Loucy (cell line): ENCODE data around the gene TIMM22.
"Not testable (repeated sequence)": the region's sequence is repeated elsewhere in the genome, so short reads cannot be mapped to it uniquely, and the experiment has no call there.

Experiments
- H2AFZ ChIP-seq: fragments of 200-600 bp; sonication (generic); 2 replicates; pipeline ENCODE4 v1.6.0; 2016; ENCODE audit warnings: antibody characterized with exemption, mild to moderate bottlenecking, low read length, moderate library complexity
- H3F3A ChIP-seq: fragments of 200-600 bp; 2 replicates; pipeline ENCODE4 v1.6.0; 2016; ENCODE audit warnings: antibody characterized with exemption, low read depth, mild to moderate bottlenecking
- H3K27me3 ChIP-seq: fragments of 200-600 bp; sonication (generic); 2 replicates; pipeline ENCODE4 v1.6.1; 2014; ENCODE audit warnings: low read length, mild to moderate bottlenecking; ENCODE audit not compliant: insufficient read depth, poor library complexity, severe bottlenecking
- H3K36me3 ChIP-seq: fragments of 200-600 bp; sonication (generic); 2 replicates; pipeline ENCODE4 v1.6.1; 2016; ENCODE audit warnings: low read length; ENCODE audit not compliant: insufficient read depth
- H3K4me1 ChIP-seq: fragments of 200-600 bp; sonication (generic); 2 replicates; pipeline ENCODE4 v1.5.1; 2014; ENCODE audit warnings: low read length, mild to moderate bottlenecking; ENCODE audit not compliant: insufficient read depth, poor library complexity, severe bottlenecking
- H3K4me2 ChIP-seq: fragments of 200-600 bp; sonication (generic); 2 replicates; pipeline ENCODE4 v1.6.0; 2014; ENCODE audit warnings: antibody characterized with exemption, low read length, low read depth, mild to moderate bottlenecking; ENCODE audit not compliant: poor library complexity, severe bottlenecking
- H3K4me3 ChIP-seq: fragments of 200-600 bp; sonication (generic); 2 replicates; pipeline ENCODE4 v1.5.1; 2014; ENCODE audit warnings: low read length, mild to moderate bottlenecking, mixed read lengths; ENCODE audit not compliant: poor library complexity, severe bottlenecking
- H3K79me2 ChIP-seq: fragments of 200-600 bp; sonication (generic); 2 replicates; pipeline ENCODE4 v1.6.1; 2014; ENCODE audit warnings: low read length; ENCODE audit not compliant: insufficient read depth
- H3K9ac ChIP-seq: fragments of 200-600 bp; sonication (generic); 2 replicates; pipeline ENCODE4 v1.6.0; 2014; ENCODE audit warnings: mild to moderate bottlenecking, low read depth, low read length, moderate library complexity; ENCODE audit not compliant: poor library complexity, severe bottlenecking
- H3K9me2 ChIP-seq: fragments of 200-600 bp; sonication (generic); replicated peaks from 2 replicates; pipeline ENCODE4 v1.6.1; 2016; ENCODE audit warnings: low read depth, low read length, mixed read lengths
- H3K9me3 ChIP-seq: fragments of 200-600 bp; sonication (generic); 2 replicates; pipeline ENCODE4 v1.6.1; 2014; ENCODE audit warnings: mild to moderate bottlenecking, antibody characterized with exemption, low read length, low read depth; ENCODE audit not compliant: insufficient read depth
- H4K20me1 ChIP-seq: fragments of 200-600 bp; sonication (generic); 2 replicates; pipeline ENCODE4 v1.6.0; 2014; ENCODE audit warnings: antibody characterized with exemption, low read length, mild to moderate bottlenecking; ENCODE audit not compliant: insufficient read depth, poor library complexity, severe bottlenecking
- CTCF ChIP-seq: fragments of 200-600 bp; sonication (generic); conservative IDR thresholded peaks from 2 replicates; pipeline ENCODE4 v1.5.1; 2014; ENCODE audit warnings: mild to moderate bottlenecking, antibody characterized with exemption, low read length
- EZH2phosphoT487 ChIP-seq: fragments of 200-600 bp; IDR thresholded peaks from 2 replicates; pipeline ENCODE4 v1.6.1; 2018; ENCODE audit warnings: antibody characterized with exemption, mild to moderate bottlenecking, moderate library complexity, borderline replicate concordance

Gene TIMM22

DNA sequence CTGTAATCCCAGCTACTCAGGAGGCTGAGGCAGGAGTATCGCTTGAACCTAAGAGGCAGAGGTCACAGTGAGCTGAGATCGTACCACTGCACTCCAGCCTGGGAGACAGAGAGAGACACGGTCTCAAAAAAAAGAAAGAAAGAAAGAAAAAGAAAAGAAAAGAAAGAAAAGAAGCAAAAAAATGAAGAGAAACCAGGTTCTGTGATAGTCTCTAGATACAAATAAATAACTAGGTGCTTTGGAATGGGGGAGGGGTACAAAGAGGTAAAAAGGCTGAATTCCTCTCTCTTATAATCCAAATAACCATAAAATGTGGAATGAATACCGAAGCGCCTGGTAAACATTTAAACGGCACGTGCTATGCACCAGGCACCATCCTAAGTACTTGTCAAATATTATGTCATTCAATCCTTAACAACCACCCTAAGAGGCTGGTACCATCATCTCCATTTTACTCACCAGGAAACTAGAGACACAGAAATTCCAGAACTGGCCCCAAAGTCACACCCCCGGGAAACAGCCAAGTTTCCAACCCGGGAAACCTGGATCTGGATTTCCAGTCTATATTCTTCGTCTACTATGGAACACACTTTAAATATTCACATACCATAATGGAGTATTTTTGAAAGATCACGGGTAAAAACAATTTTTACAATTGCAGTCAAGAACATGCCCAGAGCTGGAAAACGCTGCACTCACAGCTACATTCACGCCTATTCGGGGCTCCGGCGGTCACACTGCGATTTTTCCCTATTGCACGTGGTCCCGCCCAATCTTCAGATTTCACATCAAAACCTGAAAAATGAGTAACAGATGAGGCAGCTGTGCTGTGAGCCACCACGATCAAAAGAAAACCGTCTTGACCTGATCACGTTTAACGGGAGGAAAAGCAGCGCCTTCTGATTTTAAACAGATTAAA lies 27.9 kb upstream of the TIMM22 start:
- Histone ChIP-seq H4K20me1 (no peaks in the 10 kb centered on the region), H3K79me2 (no peaks in the 10 kb centered on the region), H3K4me2 (no peak overlapping the region), H3F3A (no peaks in the 10 kb centered on the region), H3K9me3 (no peaks in the 10 kb centered on the region), H3K4me1 (no peaks in the 10 kb centered on the region), H2AFZ (no peak overlapping the region), H3K4me3 (no peak overlapping the region), H3K36me3 (no peaks in the 10 kb centered on the region), H3K9ac (no peak overlapping the region), H3K9me2 (no peaks in the 10 kb centered on the region), H3K27me3 (no peaks in the 10 kb centered on the region)
- TF ChIP-seq EZH2phosphoT487, result no peak
- no peak for TF ChIP-seq CTCF

DNA sequence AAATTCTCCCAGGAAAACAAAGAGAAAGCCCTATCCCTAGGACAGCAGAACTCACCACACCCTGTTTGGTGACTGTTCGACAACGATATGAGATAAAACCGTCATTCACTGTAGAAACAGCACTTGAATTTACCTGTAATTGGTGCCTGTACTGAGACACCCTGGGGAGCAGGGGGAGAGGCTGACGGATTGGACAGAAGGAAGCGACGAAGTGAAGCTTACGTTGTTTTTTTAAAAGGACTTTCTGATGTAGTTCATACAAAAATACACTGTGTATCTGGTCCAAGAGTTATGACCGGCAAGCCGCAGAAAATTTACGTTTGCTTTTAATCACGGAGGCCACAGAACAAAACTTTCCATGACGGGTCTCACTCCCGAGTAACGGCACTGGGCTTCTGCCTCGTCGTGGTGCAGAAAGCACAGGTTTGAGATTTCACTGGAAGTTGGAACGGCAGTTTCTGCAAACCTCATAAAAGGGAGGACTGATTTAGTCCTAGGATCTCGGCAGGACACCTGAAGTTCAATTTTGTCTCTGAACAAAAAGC lies 27.0 kb upstream of the TIMM22 start:
- no peak overlapping the region for H3K9ac ChIP-seq
- H3K4me1 ChIP-seq, result no peaks in the 10 kb centered on the region
- H3K9me3 ChIP-seq, result no peaks in the 10 kb centered on the region
- H4K20me1 ChIP-seq, result no peaks in the 10 kb centered on the region
- H3F3A ChIP-seq, result no peaks in the 10 kb centered on the region
- no peak overlapping the region for H2AFZ ChIP-seq
- no peaks in the 10 kb centered on the region for H3K27me3 ChIP-seq
- no peaks in the 10 kb centered on the region for H3K36me3 ChIP-seq
- TF ChIP-seq EZH2phosphoT487, result no peak
- TF ChIP-seq CTCF, result no peak
- no peaks in the 10 kb centered on the region for H3K9me2 ChIP-seq
- H3K4me3 ChIP-seq, result no peak overlapping the region
- no peaks in the 10 kb centered on the region for H3K79me2 ChIP-seq
- no peak overlapping the region for H3K4me2 ChIP-seq

DNA sequence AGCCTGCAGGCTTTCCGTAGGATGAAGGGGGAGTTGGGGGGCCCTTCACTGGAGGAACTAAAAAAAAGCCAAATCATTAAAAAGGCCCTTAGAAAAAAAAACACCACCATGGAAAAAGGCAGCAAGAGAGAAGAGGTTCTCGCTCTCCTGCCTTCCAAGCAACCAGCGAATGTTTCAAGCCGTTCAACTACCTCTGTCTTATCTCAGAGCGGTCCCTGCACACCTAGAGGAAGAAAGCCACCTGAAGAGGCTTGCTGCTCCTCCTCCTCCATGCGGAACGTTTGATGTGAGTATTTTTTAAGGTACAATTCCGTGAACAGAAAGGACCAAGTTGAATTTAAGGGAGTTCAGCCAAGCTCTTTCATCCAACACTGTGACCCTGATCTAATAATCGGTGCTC lies 26.6 kb upstream of the TIMM22 start:
- H2AFZ ChIP-seq, result no peak overlapping the region
- TF ChIP-seq CTCF (no peak), EZH2phosphoT487 (no peak)
- H3K36me3 ChIP-seq, result no peaks in the 10 kb centered on the region
- no peak overlapping the region for H3K4me3 ChIP-seq
- no peaks in the 10 kb centered on the region for H4K20me1 ChIP-seq
- no peak overlapping the region for H3K4me2 ChIP-seq
- peaks cover 2% of the 10 kb centered on the region for H3K4me1 ChIP-seq
- no peaks in the 10 kb centered on the region for H3K27me3 ChIP-seq
- no peaks in the 10 kb centered on the region for H3F3A ChIP-seq
- H3K9me3 ChIP-seq, result no peaks in the 10 kb centered on the region
- H3K9ac ChIP-seq, result no peak overlapping the region
- H3K9me2 ChIP-seq, result no peaks in the 10 kb centered on the region
- no peaks in the 10 kb centered on the region for H3K79me2 ChIP-seq

- not testable (repeated sequence) for H3K9ac ChIP-seq, H3K4me1 ChIP-seq, H3K4me2 ChIP-seq, H3F3A ChIP-seq, H3K27me3 ChIP-seq, H3K36me3 ChIP-seq, H3K4me3 ChIP-seq, H3K79me2 ChIP-seq, H2AFZ ChIP-seq, H3K9me2 ChIP-seq, H3K9me3 ChIP-seq, H4K20me1 ChIP-seq
Measured at GRCh38 chr17:971861-972260, 25.1 kb upstream of the TIMM22 start.
